Type B pancreatic cell (in vitro differentiated cells): Measurements from ENCODE around the gene CACNG1. TPM values are rescaled to one million over a fixed set of nuclear protein-coding genes. Genes with fewer than 3 reads are reported as not detected.
"Not testable (repeated sequence)": the region's sequence is repeated elsewhere in the genome, so short reads cannot be mapped to it uniquely, and the experiment has no call there.

Experiments used
- DNase-seq: peaks from one replicate; pipeline ENCODE4 v3.0.0; 2021; ENCODE audit warnings: mixed read lengths; ENCODE audit not compliant: unreplicated experiment; ENCODE audit errors: extremely low spot score
- H3K27ac Mint-ChIP-seq: 2 replicates; pipeline ENCODE4 v1.8.0; 2021; ENCODE audit warnings: mild to moderate bottlenecking, mixed read lengths
- H3K27me3 Mint-ChIP-seq: 2 replicates; pipeline ENCODE4 v1.8.0; 2021; ENCODE audit warnings: mixed read lengths
- H3K36me3 Mint-ChIP-seq: 2 replicates; pipeline ENCODE4 v1.8.0; 2021; ENCODE audit warnings: mixed read lengths
- H3K4me1 Mint-ChIP-seq: one replicate; pipeline ENCODE4 v1.8.0; 2021; ENCODE audit warnings: mixed read lengths; ENCODE audit not compliant: unreplicated experiment
- H3K4me3 Mint-ChIP-seq: 2 replicates; pipeline ENCODE4 v1.8.0; 2021; ENCODE audit warnings: mild to moderate bottlenecking, mixed read lengths
- H3K9me3 Mint-ChIP-seq: 2 replicates; pipeline ENCODE4 v1.8.0; 2021; ENCODE audit warnings: mixed read lengths
- CTCF ChIP-seq: fragments of 200-600 bp; sonication (generic); conservative IDR thresholded peaks from 2 replicates; pipeline ENCODE4 v1.5.0; 2021; ENCODE audit warnings: antibody characterized with exemption, mild to moderate bottlenecking
- total RNA-seq: library from RNA; stranded (reverse); gene quantifications from 2 replicates; pipeline ENCODE4 v1.2.1, GENCODE V29; 2021; ENCODE audit warnings: low replicate concordance

Gene CACNG1
- total RNA-seq, 1 donor from 2014 or later: 0.24 TPM

DNA sequence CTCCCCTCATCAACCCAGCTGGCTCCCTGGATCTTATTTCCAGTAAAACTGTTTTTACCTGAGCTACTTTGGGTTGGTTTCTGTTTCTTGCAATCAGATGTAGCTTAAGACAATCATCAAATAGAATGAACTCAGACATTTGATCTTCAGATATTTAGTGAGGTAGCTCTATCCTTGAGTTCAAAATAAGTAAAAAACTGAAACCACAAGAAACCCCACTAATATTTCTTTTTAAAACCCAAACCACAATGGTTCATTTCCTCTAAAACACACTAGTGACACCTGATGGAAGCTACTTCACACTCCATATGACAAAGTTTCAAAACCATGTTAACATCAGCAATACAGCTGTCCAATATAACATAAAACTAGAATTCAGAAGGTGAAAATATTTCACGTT lies 37.8 kb downstream of the CACNG1 start:
- peaks cover 24% of the 10 kb centered on the region for H3K36me3 Mint-ChIP-seq
- no peaks in the 10 kb centered on the region for H3K9me3 Mint-ChIP-seq
- no peak for DNase-seq

GRCh38 chr17:67085406-67085805 lies 41.1 kb downstream of the CACNG1 start:
- no peak for DNase-seq
- H3K27me3 Mint-ChIP-seq: no peaks in the 10 kb centered on the region
- no peak overlapping the region for H3K4me3 Mint-ChIP-seq
- TF ChIP-seq CTCF: no peak
- H3K4me1 Mint-ChIP-seq: no peaks in the 10 kb centered on the region
- H3K36me3 Mint-ChIP-seq: peaks cover 29% of the 10 kb centered on the region
- H3K9me3 Mint-ChIP-seq: no peaks in the 10 kb centered on the region
- no peak overlapping the region for H3K27ac Mint-ChIP-seq

More for the DNA sequence above, 37.8 kb downstream of the CACNG1 start:
- Mint-ChIP-seq H3K4me1 (no peaks in the 10 kb centered on the region), H3K27ac (no peak overlapping the region), H3K27me3 (no peaks in the 10 kb centered on the region), H3K4me3 (no peak overlapping the region)
- TF ChIP-seq CTCF: no peak

- no peak for TF ChIP-seq CTCF
- H3K4me3 Mint-ChIP-seq: no peak overlapping the region
- H3K36me3 Mint-ChIP-seq: peaks cover 31% of the 10 kb centered on the region
- H3K27ac Mint-ChIP-seq: no peak overlapping the region
- H3K9me3 Mint-ChIP-seq: no peaks in the 10 kb centered on the region
- H3K4me1 Mint-ChIP-seq: no peaks in the 10 kb centered on the region
- H3K27me3 Mint-ChIP-seq: no peaks in the 10 kb centered on the region
- DNase-seq: no peak
Measured at GRCh38 chr17:67088639-67089038, 44.3 kb downstream of the CACNG1 start.

- H3K9me3 Mint-ChIP-seq: no peaks in the 10 kb centered on the region
- TF ChIP-seq CTCF: no peak
- H3K4me3 Mint-ChIP-seq: no peak overlapping the region
- peaks cover 33% of the 10 kb centered on the region for H3K36me3 Mint-ChIP-seq
- H3K27ac Mint-ChIP-seq: no peak overlapping the region
- no peaks in the 10 kb centered on the region for H3K4me1 Mint-ChIP-seq
- H3K27me3 Mint-ChIP-seq: no peaks in the 10 kb centered on the region
- no peak for DNase-seq
Measured at GRCh38 chr17:67090341-67090740, 46.0 kb downstream of the CACNG1 start.

DNA sequence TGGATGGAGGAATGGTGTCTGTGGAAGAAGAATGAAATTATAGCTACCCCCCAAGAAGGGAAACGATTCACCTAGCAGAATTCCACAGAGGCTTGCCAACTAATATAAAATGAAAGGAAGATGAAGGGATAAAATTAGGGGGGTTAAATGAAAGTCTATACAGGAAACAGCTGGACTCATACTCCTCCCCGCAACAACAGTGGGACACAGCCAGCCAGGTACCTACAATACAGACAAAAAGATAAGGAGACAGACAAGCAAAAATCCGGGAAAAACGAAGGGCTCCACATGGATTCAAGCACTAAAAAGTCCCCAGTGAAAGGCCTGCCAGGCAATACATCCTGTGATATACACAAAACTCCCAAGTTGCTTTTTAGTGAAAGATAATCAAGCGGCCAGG lies 47.9 kb downstream of the CACNG1 start:
- TF ChIP-seq CTCF: no peak
- Mint-ChIP-seq H3K27me3 (no peaks in the 10 kb centered on the region), H3K27ac (no peak overlapping the region), H3K36me3 (peaks cover 32% of the 10 kb centered on the region), H3K4me3 (no peak overlapping the region), H3K4me1 (no peaks in the 10 kb centered on the region), H3K9me3 (no peaks in the 10 kb centered on the region)
- no peak for DNase-seq

DNA sequence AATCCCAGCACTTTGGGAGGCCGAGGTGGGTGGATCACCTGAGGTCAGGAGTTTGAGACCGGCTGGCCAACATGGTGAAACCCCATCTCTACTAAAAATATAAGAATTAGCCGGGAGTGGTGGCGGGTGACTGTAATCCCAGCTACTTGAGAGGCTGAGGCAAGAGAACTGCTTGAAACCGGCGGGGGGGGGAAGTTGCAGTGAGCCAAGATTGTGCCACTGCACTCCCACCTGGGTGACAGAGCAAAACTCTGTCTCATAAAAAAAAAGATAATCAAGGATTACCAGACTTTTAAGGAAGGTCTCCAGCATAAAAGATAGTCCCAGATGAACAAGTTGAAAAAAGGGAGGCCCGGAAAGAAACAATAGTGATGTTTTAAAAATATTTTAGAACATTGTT lies 48.4 kb downstream of the CACNG1 start:
- DNase-seq, H3K9me3 Mint-ChIP-seq, H3K4me1 Mint-ChIP-seq, H3K27me3 Mint-ChIP-seq, H3K4me3 Mint-ChIP-seq, H3K27ac Mint-ChIP-seq: not testable (repeated sequence)
- H3K36me3 Mint-ChIP-seq: peaks cover 28% of the 10 kb centered on the region
